ENCODE data around the gene CHRNA1.
A peak's percentile ranks its signal among the peaks of the same experiment; 100 is the strongest.

The CHRNA1 gene

GRCh38 chr2:174772472-174772801, 8.2 kb upstream of the CHRNA1 start:
- Histone ChIP-seq H3K4me1 (ENCODE audit: insufficient read depth, low read length) (peaks cover 7% of the 10 kb centered on the region), H3K9ac (ENCODE audit: low read length) (no peak overlapping the region), H3K4me3 (ENCODE audit: low read depth in 1 of 2, low read length in 2 of 2) (no peak overlapping the region), H3K27ac (ENCODE audit: low read depth, low read length) (no peak overlapping the region), H3K9me3 (ENCODE audit: low read length) (no peaks in the 10 kb centered on the region), H3K36me3 (ENCODE audit: insufficient read depth, low read length) (no peaks in the 10 kb centered on the region), H3K27me3 (ENCODE audit: control insufficient read depth in 1 of 2, insufficient read depth in 2 of 2, low read length in 2 of 2) (no peaks in the 10 kb centered on the region)

GRCh38 chr2:174771631-174772471, 7.6 kb upstream of the CHRNA1 start:
- Histone ChIP-seq H3K4me3 (ENCODE audit: low read depth in 1 of 2, low read length in 2 of 2) (peak overlapping the region in 1 of 2 donors; percentile 36), H3K9me3 (ENCODE audit: low read length) (no peaks in the 10 kb centered on the region)

GRCh38 chr2:174771136-174771535, 6.9 kb upstream of the CHRNA1 start:
- Histone ChIP-seq H3K9me3 (ENCODE audit: low read length) (no peaks in the 10 kb centered on the region), H3K36me3 (ENCODE audit: insufficient read depth, low read length) (no peaks in the 10 kb centered on the region), H3K27ac (ENCODE audit: low read depth, low read length) (no peak overlapping the region), H3K9ac (ENCODE audit: low read length) (no peak overlapping the region), H3K27me3 (ENCODE audit: control insufficient read depth in 1 of 2, insufficient read depth in 2 of 2, low read length in 2 of 2) (no peaks in the 10 kb centered on the region), H3K4me1 (ENCODE audit: insufficient read depth, low read length) (peaks cover 7% of the 10 kb centered on the region), H3K4me3 (ENCODE audit: low read depth in 1 of 2, low read length in 2 of 2) (no peak overlapping the region)

More at GRCh38 chr2:174771631-174772471, 7.6 kb upstream of the CHRNA1 start:
- H3K27ac ChIP-seq (ENCODE audit: low read depth, low read length) = no peak overlapping the region
- no peaks in the 10 kb centered on the region for H3K36me3 ChIP-seq (ENCODE audit: insufficient read depth, low read length)
- peaks cover 7% of the 10 kb centered on the region for H3K4me1 ChIP-seq (ENCODE audit: insufficient read depth, low read length)
- no peaks in the 10 kb centered on the region for H3K27me3 ChIP-seq (ENCODE audit: control insufficient read depth in 1 of 2, insufficient read depth in 2 of 2, low read length in 2 of 2)
- H3K9ac ChIP-seq (ENCODE audit: low read length) = no peak overlapping the region

- H3K9me3 ChIP-seq (ENCODE audit: low read length) = no peaks in the 10 kb centered on the region
- H3K27me3 ChIP-seq (ENCODE audit: control insufficient read depth in 1 of 2, insufficient read depth in 2 of 2, low read length in 2 of 2) = no peaks in the 10 kb centered on the region
- H3K27ac ChIP-seq (ENCODE audit: low read depth, low read length) = no peak overlapping the region
- H3K4me1 ChIP-seq (ENCODE audit: insufficient read depth, low read length) = peaks cover 7% of the 10 kb centered on the region
- no peak overlapping the region for H3K9ac ChIP-seq (ENCODE audit: low read length)
- no peak overlapping the region for H3K4me3 ChIP-seq (ENCODE audit: low read depth in 1 of 2, low read length in 2 of 2)
- no peaks in the 10 kb centered on the region for H3K36me3 ChIP-seq (ENCODE audit: insufficient read depth, low read length)
Observed at GRCh38 chr2:174768557-174768956, 4.3 kb upstream of the CHRNA1 start.

GRCh38 chr2:174766271-174766670, 2.0 kb upstream of the CHRNA1 start:
- Histone ChIP-seq H3K9ac (ENCODE audit: low read length) (no peak overlapping the region), H3K4me3 (ENCODE audit: low read depth in 1 of 2, low read length in 2 of 2) (no peak overlapping the region), H3K9me3 (ENCODE audit: low read length) (no peaks in the 10 kb centered on the region), H3K27me3 (ENCODE audit: control insufficient read depth in 1 of 2, insufficient read depth in 2 of 2, low read length in 2 of 2) (no peaks in the 10 kb centered on the region), H3K36me3 (ENCODE audit: insufficient read depth, low read length) (no peaks in the 10 kb centered on the region), H3K4me1 (ENCODE audit: insufficient read depth, low read length) (no peaks in the 10 kb centered on the region), H3K27ac (ENCODE audit: low read depth, low read length) (no peak overlapping the region)

GRCh38 chr2:174765576-174765975, 1.3 kb upstream of the CHRNA1 start:
- H3K9ac ChIP-seq (ENCODE audit: low read length) = no peak overlapping the region

GRCh38 chr2:174763780-174764179, 492 bp downstream of the CHRNA1 start:
- H3K4me3 ChIP-seq (ENCODE audit: low read depth in 1 of 2, low read length in 2 of 2) = no peak overlapping the region
- H3K9me3 ChIP-seq (ENCODE audit: low read length) = no peaks in the 10 kb centered on the region
- no peaks in the 10 kb centered on the region for H3K27me3 ChIP-seq (ENCODE audit: control insufficient read depth in 1 of 2, insufficient read depth in 2 of 2, low read length in 2 of 2)
- H3K27ac ChIP-seq (ENCODE audit: low read depth, low read length) = no peak overlapping the region
- H3K36me3 ChIP-seq (ENCODE audit: insufficient read depth, low read length) = no peaks in the 10 kb centered on the region
- no peaks in the 10 kb centered on the region for H3K4me1 ChIP-seq (ENCODE audit: insufficient read depth, low read length)
- no peak overlapping the region for H3K9ac ChIP-seq (ENCODE audit: low read length)

More at GRCh38 chr2:174765576-174765975, 1.3 kb upstream of the CHRNA1 start:
- Histone ChIP-seq H3K9me3 (ENCODE audit: low read length) (no peaks in the 10 kb centered on the region), H3K27me3 (ENCODE audit: control insufficient read depth in 1 of 2, insufficient read depth in 2 of 2, low read length in 2 of 2) (no peaks in the 10 kb centered on the region), H3K4me3 (ENCODE audit: low read depth in 1 of 2, low read length in 2 of 2) (no peak overlapping the region), H3K27ac (ENCODE audit: low read depth, low read length) (no peak overlapping the region), H3K4me1 (ENCODE audit: insufficient read depth, low read length) (no peaks in the 10 kb centered on the region), H3K36me3 (ENCODE audit: insufficient read depth, low read length) (no peaks in the 10 kb centered on the region)

- Histone ChIP-seq H3K4me3 (ENCODE audit: low read depth in 1 of 2, low read length in 2 of 2) (no peak overlapping the region), H3K9ac (ENCODE audit: low read length) (no peak overlapping the region), H3K9me3 (ENCODE audit: low read length) (no peaks in the 10 kb centered on the region), H3K4me1 (ENCODE audit: insufficient read depth, low read length) (no peaks in the 10 kb centered on the region), H3K27ac (ENCODE audit: low read depth, low read length) (no peak overlapping the region), H3K36me3 (ENCODE audit: insufficient read depth, low read length) (no peaks in the 10 kb centered on the region), H3K27me3 (ENCODE audit: control insufficient read depth in 1 of 2, insufficient read depth in 2 of 2, low read length in 2 of 2) (no peaks in the 10 kb centered on the region)
Observed at GRCh38 chr2:174762464-174762863, 1.8 kb downstream of the CHRNA1 start.

- Histone ChIP-seq H3K4me1 (ENCODE audit: insufficient read depth, low read length) (no peaks in the 10 kb centered on the region), H3K27ac (ENCODE audit: low read depth, low read length) (no peak overlapping the region), H3K4me3 (ENCODE audit: low read depth in 1 of 2, low read length in 2 of 2) (no peak overlapping the region), H3K36me3 (ENCODE audit: insufficient read depth, low read length) (no peaks in the 10 kb centered on the region), H3K27me3 (ENCODE audit: control insufficient read depth in 1 of 2, insufficient read depth in 2 of 2, low read length in 2 of 2) (no peaks in the 10 kb centered on the region), H3K9me3 (ENCODE audit: low read length) (no peaks in the 10 kb centered on the region), H3K9ac (ENCODE audit: low read length) (no peak overlapping the region)
Observed at GRCh38 chr2:174761837-174762236, 2.4 kb downstream of the CHRNA1 start.

GRCh38 chr2:174760845-174761473, 3.3 kb downstream of the CHRNA1 start:
- Histone ChIP-seq H3K4me3 (ENCODE audit: low read depth in 1 of 2, low read length in 2 of 2) (no peak overlapping the region), H3K9ac (ENCODE audit: low read length) (no peak overlapping the region), H3K4me1 (ENCODE audit: insufficient read depth, low read length) (no peaks in the 10 kb centered on the region), H3K9me3 (ENCODE audit: low read length) (no peaks in the 10 kb centered on the region), H3K27ac (ENCODE audit: low read depth, low read length) (no peak overlapping the region), H3K27me3 (ENCODE audit: control insufficient read depth in 1 of 2, insufficient read depth in 2 of 2, low read length in 2 of 2) (no peaks in the 10 kb centered on the region), H3K36me3 (ENCODE audit: insufficient read depth, low read length) (no peaks in the 10 kb centered on the region)

GRCh38 chr2:174759381-174760065, 4.7 kb downstream of the CHRNA1 start:
- Histone ChIP-seq H3K4me3 (ENCODE audit: low read depth in 1 of 2, low read length in 2 of 2) (no peak overlapping the region), H3K36me3 (ENCODE audit: insufficient read depth, low read length) (no peaks in the 10 kb centered on the region), H3K27ac (ENCODE audit: low read depth, low read length) (no peak overlapping the region), H3K4me1 (ENCODE audit: insufficient read depth, low read length) (no peaks in the 10 kb centered on the region), H3K27me3 (ENCODE audit: control insufficient read depth in 1 of 2, insufficient read depth in 2 of 2, low read length in 2 of 2) (no peaks in the 10 kb centered on the region), H3K9ac (ENCODE audit: low read length) (no peak overlapping the region), H3K9me3 (ENCODE audit: low read length) (no peaks in the 10 kb centered on the region)

All from muscle layer of colon (tissue), 2 donors.